ENCODE results near the gene PIAS1.
"Not testable (repeated sequence)": the region's sequence is repeated elsewhere in the genome, so short reads cannot be mapped to it uniquely, and the experiment has no call there.

Gene PIAS1

DNA sequence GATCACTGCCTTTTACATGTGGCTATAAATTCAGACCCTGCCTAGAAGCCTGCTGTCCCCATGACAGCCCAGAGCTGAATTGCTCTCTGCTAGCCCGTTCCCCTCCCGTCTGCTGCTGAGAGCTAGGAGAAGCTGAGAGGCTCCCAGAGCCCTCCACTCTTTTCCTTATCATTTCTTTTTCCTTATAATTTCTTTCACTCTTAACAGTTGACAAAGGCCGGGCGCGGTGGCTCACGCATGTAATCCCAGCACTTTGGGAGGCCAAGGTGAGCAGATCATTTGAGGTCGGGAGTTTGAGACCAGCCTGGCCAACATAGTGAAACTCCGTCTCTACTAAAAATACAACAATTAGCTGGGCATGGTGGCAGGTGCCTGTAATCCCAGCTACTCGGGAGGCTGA, 180.4 kb downstream of the PIAS1 start:
- DNase-seq (ENCODE audit: low spot score): not testable (repeated sequence)

DNA sequence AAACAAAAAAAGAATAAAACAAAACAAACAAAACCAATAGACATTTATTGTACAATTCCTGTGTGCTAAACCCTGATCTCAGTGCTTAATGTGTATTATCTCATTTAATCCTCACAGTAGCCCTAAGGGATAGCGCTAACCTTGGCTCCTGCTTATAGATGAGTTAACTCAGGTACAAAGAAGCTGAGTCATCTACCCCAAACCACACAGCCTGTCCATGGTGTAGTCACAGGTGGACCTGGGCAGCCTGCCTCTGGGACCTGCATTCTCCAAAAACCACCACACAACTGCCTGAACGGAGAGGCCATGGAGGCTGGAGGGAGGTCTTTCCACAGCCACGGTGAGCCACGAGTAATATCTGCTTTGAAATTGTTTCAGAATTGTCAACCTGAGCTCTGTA, 180.9 kb downstream of the PIAS1 start:
- no peak for DNase-seq (ENCODE audit: low spot score)

DNA sequence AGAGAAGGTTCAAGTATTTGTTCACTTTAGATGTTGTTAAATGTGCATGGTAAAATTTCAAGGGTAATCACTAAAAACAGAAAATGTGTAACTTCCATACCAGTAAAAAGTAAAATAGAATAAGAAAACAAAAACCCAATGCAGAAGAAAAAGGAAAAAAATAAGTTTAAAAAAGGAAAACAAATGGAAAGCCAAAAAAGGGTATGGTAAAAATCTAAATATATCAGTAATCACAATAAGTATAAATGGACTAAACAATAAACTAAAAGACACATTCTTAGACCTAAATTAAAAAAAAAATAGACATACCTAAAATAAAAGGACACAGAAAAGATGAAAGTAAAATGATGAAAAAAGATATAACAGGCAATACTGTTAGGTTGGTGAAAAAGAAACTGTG, 184.9 kb downstream of the PIAS1 start:
- no peak for DNase-seq (ENCODE audit: low spot score)

DNA sequence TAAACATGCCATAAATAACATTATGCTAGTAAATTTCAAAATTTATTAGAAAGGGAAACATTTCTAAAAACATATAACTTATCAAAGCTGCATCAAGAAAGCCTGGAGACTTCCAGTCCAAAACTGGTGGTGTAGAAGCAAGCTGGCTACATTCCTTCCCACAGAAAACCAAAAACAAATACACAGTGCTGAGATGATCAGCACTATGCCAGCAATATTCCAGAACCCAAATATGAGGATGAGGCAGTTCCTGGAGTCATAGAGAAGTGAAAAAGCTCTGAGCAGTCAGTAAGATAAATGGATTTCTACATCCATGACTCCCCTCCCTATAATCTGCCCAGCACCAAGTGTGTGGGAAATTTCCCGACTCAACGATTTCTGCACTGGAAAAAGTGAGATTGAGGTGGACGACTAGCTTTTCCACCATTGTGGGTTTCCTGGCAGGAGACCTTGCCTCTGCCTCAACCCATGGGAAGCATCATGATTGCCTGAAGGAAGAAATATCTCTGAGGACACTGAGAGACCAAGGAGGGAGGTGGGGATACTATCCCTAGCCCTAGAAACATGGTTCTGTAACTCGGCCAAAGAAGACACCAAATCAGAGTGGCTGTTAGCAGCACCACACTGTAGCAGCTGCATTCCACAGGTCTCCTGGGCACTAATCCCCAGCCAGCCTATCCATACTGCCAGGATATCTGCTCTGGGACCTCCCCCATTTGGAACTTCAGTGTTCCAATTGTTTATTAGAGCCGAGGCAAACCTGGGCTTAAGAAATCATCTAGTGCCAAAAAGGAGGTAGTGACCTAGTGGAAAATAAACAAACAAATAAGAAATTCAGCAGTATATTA, 187.2 kb downstream of the PIAS1 start:
- no peak for DNase-seq (ENCODE audit: low spot score)
